ENCODE results near the gene EPHX1.

- no peak for TF ChIP-seq POLR2A (IDR thresholded peaks at IDR 0.05)
- TF ChIP-seq CTCF (IDR thresholded peaks at IDR 0.05), result no peak
Observed at GRCh38 chr1:225772848-225773247, 37.1 kb upstream of the EPHX1 start.

Data from ovary (tissue), 3 donors.